ENCODE results near the gene MPPED1. TPM values are rescaled to one million over a fixed set of nuclear protein-coding genes. Genes with fewer than 3 reads are reported as not detected.

Gene MPPED1
- total RNA-seq, 2 donors from 2014 or later, result 0.11 to 0.59 TPM

- Mint-ChIP-seq H3K27ac (no peak overlapping the region), H3K36me3 (ENCODE audit: low read depth) (no peaks in the 10 kb centered on the region), H3K9me3 (peaks cover 5% of the 10 kb centered on the region), H3K4me3 (no peak overlapping the region), H3K4me1 (no peaks in the 10 kb centered on the region), H3K27me3 (ENCODE audit: insufficient read depth) (peaks cover 4% of the 10 kb centered on the region)
- H3K27ac ChIP-seq (ENCODE audit: low read depth, low read length), result no peak overlapping the region
- H3K4me1 ChIP-seq (ENCODE audit: control insufficient read depth, insufficient read depth, low read length), result no peaks in the 10 kb centered on the region
- no peak overlapping the region for H3K9ac ChIP-seq (ENCODE audit: extremely low read depth, low read length, poor library complexity, severe bottlenecking)
- no peak overlapping the region for H3K4me3 ChIP-seq (ENCODE audit: low read length)
- WGBS, 2 experiments (ENCODE audit: insufficient coverage in 1 of 2, insufficient read length in 1 of 2), result 60 to 82% methylated on average over 1 to 2 of the region's 2 CpGs
- H3K27me3 ChIP-seq (ENCODE audit: control insufficient read depth, insufficient read depth, low read length, poor library complexity, severe bottlenecking), result peaks cover 11% of the 10 kb centered on the region
- TF ChIP-seq CTCF (conservative IDR thresholded peaks at IDR 0.05), result no peak
- no peaks in the 10 kb centered on the region for H3K36me3 ChIP-seq (ENCODE audit: control insufficient read depth, insufficient read depth, low read length)
- H3K9me3 ChIP-seq (ENCODE audit: control insufficient read depth, low read length), result peaks cover 4% of the 10 kb centered on the region
- no peak for DNase-seq
Measured at GRCh38 chr22:43455846-43456245, 44.0 kb downstream of the MPPED1 start.

DNA sequence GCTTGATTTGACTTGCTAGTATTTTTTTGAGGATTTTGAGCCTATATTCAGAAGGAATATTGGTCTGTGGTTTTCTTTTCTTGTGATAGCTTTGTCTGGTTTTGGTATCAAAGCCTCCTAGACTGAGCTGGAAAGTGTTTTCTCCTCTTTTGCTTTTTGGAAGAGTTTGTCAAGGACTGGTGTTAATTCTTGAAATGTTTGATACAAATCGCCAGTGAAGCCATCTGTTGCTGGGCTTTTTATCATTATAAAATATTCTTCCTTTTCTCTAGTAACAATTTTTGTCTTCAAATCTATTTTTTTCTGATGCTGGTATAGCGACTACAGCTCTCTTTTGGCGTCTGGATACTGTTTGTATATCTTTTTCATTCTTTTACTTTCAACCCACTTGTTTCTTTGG, 45.2 kb downstream of the MPPED1 start:
- H3K36me3 ChIP-seq (ENCODE audit: control insufficient read depth, insufficient read depth, low read length), result no peaks in the 10 kb centered on the region
- peaks cover 6% of the 10 kb centered on the region for H3K9me3 ChIP-seq (ENCODE audit: control insufficient read depth, low read length)
- H3K27ac Mint-ChIP-seq, result no peak overlapping the region
- no peaks in the 10 kb centered on the region for H3K4me1 ChIP-seq (ENCODE audit: control insufficient read depth, insufficient read depth, low read length)
- H3K36me3 Mint-ChIP-seq (ENCODE audit: low read depth), result no peaks in the 10 kb centered on the region
- no peak for DNase-seq
- no peak overlapping the region for H3K4me3 Mint-ChIP-seq
- H3K27me3 ChIP-seq (ENCODE audit: control insufficient read depth, insufficient read depth, low read length, poor library complexity, severe bottlenecking), result peaks cover 11% of the 10 kb centered on the region
- H3K9me3 Mint-ChIP-seq, result peaks cover 6% of the 10 kb centered on the region
- H3K4me1 Mint-ChIP-seq, result no peaks in the 10 kb centered on the region
- H3K9ac ChIP-seq (ENCODE audit: extremely low read depth, low read length, poor library complexity, severe bottlenecking), result no peak overlapping the region
- no peak for TF ChIP-seq CTCF (conservative IDR thresholded peaks at IDR 0.05)
- WGBS, 2 experiments (ENCODE audit: insufficient coverage in 1 of 2, insufficient read length in 1 of 2), result 74% methylated on average over 3 of the region's 3 CpGs; no CpG with 5 or more reads in 1 of the 2 experiments
- no peak overlapping the region for H3K4me3 ChIP-seq (ENCODE audit: low read length)
- no peak overlapping the region for H3K27ac ChIP-seq (ENCODE audit: low read depth, low read length)
- H3K27me3 Mint-ChIP-seq (ENCODE audit: insufficient read depth), result peaks cover 4% of the 10 kb centered on the region

- no peak for TF ChIP-seq CTCF (conservative IDR thresholded peaks at IDR 0.05)
- Histone ChIP-seq H3K36me3 (ENCODE audit: control insufficient read depth, insufficient read depth, low read length) (no peaks in the 10 kb centered on the region), H3K9me3 (ENCODE audit: control insufficient read depth, low read length) (peaks cover 11% of the 10 kb centered on the region), H3K27ac (ENCODE audit: low read depth, low read length) (no peak overlapping the region), H3K27me3 (ENCODE audit: control insufficient read depth, insufficient read depth, low read length, poor library complexity, severe bottlenecking) (no peaks in the 10 kb centered on the region), H3K4me1 (ENCODE audit: control insufficient read depth, insufficient read depth, low read length) (no peaks in the 10 kb centered on the region), H3K4me3 (ENCODE audit: low read length) (no peak overlapping the region), H3K9ac (ENCODE audit: extremely low read depth, low read length, poor library complexity, severe bottlenecking) (no peak overlapping the region)
- Mint-ChIP-seq H3K27ac (no peak overlapping the region), H3K36me3 (ENCODE audit: low read depth) (no peaks in the 10 kb centered on the region), H3K9me3 (peaks cover 14% of the 10 kb centered on the region), H3K4me1 (no peaks in the 10 kb centered on the region), H3K4me3 (no peak overlapping the region), H3K27me3 (ENCODE audit: insufficient read depth) (peaks cover 4% of the 10 kb centered on the region)
- DNase-seq, result no peak
Measured at GRCh38 chr22:43462701-43463100, 50.9 kb downstream of the MPPED1 start.
